ENCODE data around the gene PKD2.

The PKD2 gene

GRCh38 chr4:88028946-88029345, 21.5 kb downstream of the PKD2 start:
- no peak for DNase-seq

- DNase-seq: no peak
These were observed 22.1 kb downstream of the PKD2 start for GRCh38 chr4:88029556-88029955.

- DNase-seq: no peak
These were observed 23.3 kb downstream of the PKD2 start for GRCh38 chr4:88030565-88031310.

- no peak for DNase-seq
These were observed 25.9 kb downstream of the PKD2 start for GRCh38 chr4:88033309-88033708.

- no peak for DNase-seq
These were observed 27.9 kb downstream of the PKD2 start for GRCh38 chr4:88035292-88035691.

- DNase-seq: no peak
These were observed 30.0 kb downstream of the PKD2 start for GRCh38 chr4:88037447-88037846.

GRCh38 chr4:88037936-88038335, 30.5 kb downstream of the PKD2 start:
- DNase-seq: no peak

- DNase-seq: no peak
These were observed 33.3 kb downstream of the PKD2 start for GRCh38 chr4:88040707-88041106.

- no peak for DNase-seq
These were observed 34.2 kb downstream of the PKD2 start for GRCh38 chr4:88041626-88042025.

- DNase-seq: no peak
These were observed 35.6 kb downstream of the PKD2 start for GRCh38 chr4:88043001-88043400.

- no peak for DNase-seq
These were observed 36.3 kb downstream of the PKD2 start for GRCh38 chr4:88043586-88044340.

- no peak for DNase-seq
These were observed 37.6 kb downstream of the PKD2 start for GRCh38 chr4:88045021-88045420.

- DNase-seq: no peak
These were observed 46.8 kb downstream of the PKD2 start for GRCh38 chr4:88054229-88054628.

- DNase-seq: no peak
These were observed 47.5 kb downstream of the PKD2 start for GRCh38 chr4:88054901-88055300.

- no peak for DNase-seq
These were observed 50.9 kb downstream of the PKD2 start for GRCh38 chr4:88058295-88058694.

GRCh38 chr4:88059766-88060165, 52.3 kb downstream of the PKD2 start:
- no peak for DNase-seq

GRCh38 chr4:88060431-88060830, 53.0 kb downstream of the PKD2 start:
- no peak for DNase-seq

GRCh38 chr4:88062311-88062710, 54.9 kb downstream of the PKD2 start:
- no peak for DNase-seq

- no peak for DNase-seq
These were observed 55.4 kb downstream of the PKD2 start for GRCh38 chr4:88062843-88063242.

GRCh38 chr4:88063634-88064296, 56.3 kb downstream of the PKD2 start:
- DNase-seq: no peak

GRCh38 chr4:88064410-88064809, 57.0 kb downstream of the PKD2 start:
- DNase-seq: no peak

- no peak for DNase-seq
These were observed 62.6 kb downstream of the PKD2 start for GRCh38 chr4:88070031-88070430.

- no peak for DNase-seq
These were observed 67.9 kb downstream of the PKD2 start for GRCh38 chr4:88075336-88075735.

GRCh38 chr4:88077911-88078524, 70.6 kb downstream of the PKD2 start:
- DNase-seq: no peak
